ENCODE results near the gene HKDC1.

GRCh38 chr10:69295027-69295636, 75.0 kb downstream of the HKDC1 start:
- TF ChIP-seq POLR2A (IDR thresholded peaks at IDR 0.05; ENCODE audit: low read length) (no peak), GATA1 (IDR thresholded peaks at IDR 0.05; ENCODE audit: low read depth, low read length) (no peak)
